DND-41 (cell line): ENCODE results near the gene SLC27A6.

Experiments used
- EZH2 ChIP-seq: IDR thresholded peaks from 3 replicates; pipeline ENCODE4 v1.6.1; 2012; ENCODE audit warnings: borderline replicate concordance, low read depth, mild to moderate bottlenecking, moderate library complexity, low read length, inconsistent platforms; ENCODE audit not compliant: severe bottlenecking
- TF ChIP-seq, protein P1 (sequence below): IDR thresholded peaks from 2 replicates; pipeline ENCODE4 v1.5.1; 2012; ENCODE audit warnings: borderline replicate concordance, low read length, moderate library complexity, mild to moderate bottlenecking; ENCODE audit not compliant: poor library complexity, severe bottlenecking; ENCODE audit errors: extremely low read depth

DNA sequence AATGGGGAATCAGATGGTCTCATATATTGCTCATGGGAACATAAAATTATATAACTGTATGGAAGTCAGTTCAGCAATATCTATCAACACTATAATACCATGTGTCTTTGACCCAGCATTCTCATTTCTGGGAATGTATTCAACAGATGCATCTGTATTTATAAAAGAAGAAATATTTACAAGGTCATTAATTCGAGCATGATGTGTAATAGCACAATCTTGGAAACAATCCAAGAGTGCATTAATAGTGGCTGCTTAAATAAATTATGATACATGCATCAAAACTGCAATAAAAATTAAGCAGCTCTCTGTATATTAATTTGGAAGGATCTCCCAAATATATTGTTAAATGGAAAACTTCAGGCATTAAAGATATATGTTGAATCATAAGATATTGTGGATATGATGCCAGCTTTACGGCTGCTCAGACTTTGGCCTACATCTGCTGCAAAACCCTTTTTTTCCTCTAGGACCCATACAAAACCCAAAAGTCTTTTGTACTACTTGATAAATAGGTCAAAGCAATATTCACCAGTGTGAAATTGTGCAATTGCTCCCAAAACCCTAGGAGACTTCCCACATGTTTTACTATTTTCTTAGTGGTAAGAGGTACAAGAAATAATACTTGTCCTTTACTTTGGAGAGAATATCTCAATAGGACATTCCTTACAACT lies 84.0 kb downstream of the SLC27A6 start:
- TF ChIP-seq, protein P1, sequence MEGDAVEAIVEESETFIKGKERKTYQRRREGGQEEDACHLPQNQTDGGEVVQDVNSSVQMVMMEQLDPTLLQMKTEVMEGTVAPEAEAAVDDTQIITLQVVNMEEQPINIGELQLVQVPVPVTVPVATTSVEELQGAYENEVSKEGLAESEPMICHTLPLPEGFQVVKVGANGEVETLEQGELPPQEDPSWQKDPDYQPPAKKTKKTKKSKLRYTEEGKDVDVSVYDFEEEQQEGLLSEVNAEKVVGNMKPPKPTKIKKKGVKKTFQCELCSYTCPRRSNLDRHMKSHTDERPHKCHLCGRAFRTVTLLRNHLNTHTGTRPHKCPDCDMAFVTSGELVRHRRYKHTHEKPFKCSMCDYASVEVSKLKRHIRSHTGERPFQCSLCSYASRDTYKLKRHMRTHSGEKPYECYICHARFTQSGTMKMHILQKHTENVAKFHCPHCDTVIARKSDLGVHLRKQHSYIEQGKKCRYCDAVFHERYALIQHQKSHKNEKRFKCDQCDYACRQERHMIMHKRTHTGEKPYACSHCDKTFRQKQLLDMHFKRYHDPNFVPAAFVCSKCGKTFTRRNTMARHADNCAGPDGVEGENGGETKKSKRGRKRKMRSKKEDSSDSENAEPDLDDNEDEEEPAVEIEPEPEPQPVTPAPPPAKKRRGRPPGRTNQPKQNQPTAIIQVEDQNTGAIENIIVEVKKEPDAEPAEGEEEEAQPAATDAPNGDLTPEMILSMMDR, result no peak
- no peak for TF ChIP-seq EZH2
